ENCODE measurements around the gene MARF1.

DNA sequence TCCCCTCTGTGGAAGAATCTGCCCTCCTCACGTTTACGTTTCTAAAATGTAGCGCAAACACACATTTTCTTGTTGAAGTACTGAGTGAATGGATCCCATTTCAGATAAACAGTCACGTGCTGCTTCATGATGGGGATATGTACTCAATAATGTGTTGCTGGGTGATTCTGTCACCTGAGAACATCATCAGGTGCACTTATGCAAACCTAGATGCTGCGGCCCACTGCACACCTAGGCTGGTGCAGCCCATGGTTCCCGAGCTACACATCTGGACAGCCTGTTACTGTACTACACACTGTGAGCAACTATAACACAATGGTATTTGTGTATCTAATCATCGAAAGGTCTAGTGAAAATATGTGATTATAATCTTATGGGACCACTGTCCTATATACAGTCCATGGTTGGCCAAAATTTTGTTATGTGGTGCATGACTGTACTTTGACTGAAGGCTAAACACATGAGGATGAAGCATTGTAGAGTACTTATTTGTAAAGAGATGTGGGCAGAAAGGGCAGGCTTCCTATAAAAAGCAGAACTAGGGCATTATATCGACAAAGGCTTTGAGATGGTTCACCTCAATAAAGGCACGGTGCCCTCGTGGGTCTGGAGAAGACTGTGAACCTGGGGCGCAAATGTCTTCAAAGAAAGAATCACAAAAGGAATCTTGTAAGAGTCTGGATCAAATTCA is 26.3 kb downstream of the MARF1 start:
- TF ChIP-seq POLR2A (IDR thresholded peaks at IDR 0.05; ENCODE audit: low read depth, low read length) (no peak), POLR2AphosphoS5 (IDR thresholded peaks at IDR 0.05; ENCODE audit: low read depth, low read length) (no peak), TAF1 (IDR thresholded peaks at IDR 0.05; ENCODE audit: low read depth, low read length) (no peak)

Data from GM12891 (cell line).